Lower leg skin (tissue), 3 donors: ENCODE results near the gene ANKRD49.

Experiments
- POLR2A ChIP-seq, 2 donors: fragments of 450-650 bp; IDR thresholded peaks; one replicate each; pipeline ENCODE4 v1.6.1; 2016 to 2017; ENCODE audit warnings: antibody characterized with exemption in 2 of 2, mild to moderate bottlenecking in 1 of 2, moderate library complexity in 1 of 2
- TF ChIP-seq, protein P1 (sequence below), 3 donors: fragments of 450-650 bp; IDR thresholded peaks; one replicate each; pipeline ENCODE4 v1.5.1; 2016; ENCODE audit warnings: antibody characterized with exemption in 3 of 3, mild to moderate bottlenecking in 3 of 3, moderate library complexity in 2 of 3

DNA sequence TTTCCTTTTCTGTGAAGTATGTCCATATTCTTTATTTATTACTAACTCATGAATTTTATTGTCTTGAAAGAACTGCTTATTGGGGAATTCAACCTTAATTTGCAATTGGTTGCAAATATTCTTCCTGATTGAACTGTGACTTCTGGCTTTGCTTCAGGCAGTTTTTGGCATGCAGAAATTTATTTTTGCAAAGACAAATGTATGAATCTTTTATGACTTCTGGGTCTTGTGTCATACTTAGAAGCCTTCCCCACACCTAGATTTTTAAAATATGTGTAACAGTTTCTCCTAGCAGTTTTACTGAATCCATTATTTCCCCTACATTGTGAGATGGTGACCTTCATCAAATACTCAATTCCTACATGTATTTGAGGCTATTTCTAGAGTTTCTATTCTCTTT lies 12.4 kb upstream of the ANKRD49 start:
- TF ChIP-seq POLR2A (IDR thresholded peaks at IDR 0.05), result no peak
- TF ChIP-seq, protein P1, sequence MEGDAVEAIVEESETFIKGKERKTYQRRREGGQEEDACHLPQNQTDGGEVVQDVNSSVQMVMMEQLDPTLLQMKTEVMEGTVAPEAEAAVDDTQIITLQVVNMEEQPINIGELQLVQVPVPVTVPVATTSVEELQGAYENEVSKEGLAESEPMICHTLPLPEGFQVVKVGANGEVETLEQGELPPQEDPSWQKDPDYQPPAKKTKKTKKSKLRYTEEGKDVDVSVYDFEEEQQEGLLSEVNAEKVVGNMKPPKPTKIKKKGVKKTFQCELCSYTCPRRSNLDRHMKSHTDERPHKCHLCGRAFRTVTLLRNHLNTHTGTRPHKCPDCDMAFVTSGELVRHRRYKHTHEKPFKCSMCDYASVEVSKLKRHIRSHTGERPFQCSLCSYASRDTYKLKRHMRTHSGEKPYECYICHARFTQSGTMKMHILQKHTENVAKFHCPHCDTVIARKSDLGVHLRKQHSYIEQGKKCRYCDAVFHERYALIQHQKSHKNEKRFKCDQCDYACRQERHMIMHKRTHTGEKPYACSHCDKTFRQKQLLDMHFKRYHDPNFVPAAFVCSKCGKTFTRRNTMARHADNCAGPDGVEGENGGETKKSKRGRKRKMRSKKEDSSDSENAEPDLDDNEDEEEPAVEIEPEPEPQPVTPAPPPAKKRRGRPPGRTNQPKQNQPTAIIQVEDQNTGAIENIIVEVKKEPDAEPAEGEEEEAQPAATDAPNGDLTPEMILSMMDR (IDR thresholded peaks at IDR 0.05), result no peak
